Dermis microvascular lymphatic vessel endothelial cell (primary cell): Measurements from ENCODE around the gene RPL35. TPM values are rescaled to one million over a fixed set of nuclear protein-coding genes. Genes with fewer than 3 reads are reported as not detected.
"Not testable (repeated sequence)": the region's sequence is repeated elsewhere in the genome, so short reads cannot be mapped to it uniquely, and the experiment has no call there.

Experiments used
- DNase-seq, 2 donors: peaks; one replicate each; pipeline versions ENCODE4 v3.0.0 to v3.0.0-alpha.2; 2010; ENCODE audit warnings: low read depth in 2 of 2
- total RNA-seq: library from RNA; depleted of rRNA; stranded (reverse); fragments of >200 nt; gene quantifications from 2 replicates; pipeline ENCODE4 v1.2.1, GENCODE V29; 2014

The RPL35 gene
- total RNA-seq, 1 donor from 2014 or later: 1,670 TPM

GRCh38 chr9:124852829-124853531 lies 8.8 kb downstream of the RPL35 start, which contains the start of gene WDR38:
TSS of gene WDR38 (plus strand) at chr9:124853460. CDS start at chr9:124853532, 72 bp downstream.
- peak; percentile 50 to 78 for DNase-seq

GRCh38 chr9:124852121-124852828 lies 9.5 kb downstream of the RPL35 start:
- no peak for DNase-seq

- DNase-seq: peak in 1 of 2 donors; percentile 93
These were observed 12.0 kb downstream of the RPL35 start for GRCh38 chr9:124849801-124850200.

GRCh38 chr9:124846969-124847368 lies 14.8 kb downstream of the RPL35 start:
- DNase-seq: no peak

GRCh38 chr9:124846467-124846866 lies 15.3 kb downstream of the RPL35 start:
- not testable (repeated sequence) for DNase-seq

GRCh38 chr9:124844291-124844690 lies 17.5 kb downstream of the RPL35 start:
- DNase-seq: no peak

- DNase-seq: no peak
These were observed 18.2 kb downstream of the RPL35 start for GRCh38 chr9:124843456-124844034.

- DNase-seq: no peak
These were observed 20.5 kb downstream of the RPL35 start for GRCh38 chr9:124841075-124841821.

- no peak for DNase-seq
These were observed 21.4 kb downstream of the RPL35 start for GRCh38 chr9:124840300-124840833.

- peak in 1 of 2 donors; percentile 29 for DNase-seq
These were observed 22.0 kb downstream of the RPL35 start for GRCh38 chr9:124839612-124840299.

GRCh38 chr9:124838567-124839275 lies 23.0 kb downstream of the RPL35 start:
- not testable (repeated sequence) for DNase-seq

GRCh38 chr9:124838132-124838531 lies 23.6 kb downstream of the RPL35 start:
- not testable (repeated sequence) for DNase-seq

GRCh38 chr9:124835026-124835557 lies 26.7 kb downstream of the RPL35 start:
- peak; percentile 51 to 79 for DNase-seq

GRCh38 chr9:124834591-124834990 lies 27.2 kb downstream of the RPL35 start:
- DNase-seq: no peak

GRCh38 chr9:124831642-124832364 lies 30.0 kb downstream of the RPL35 start:
- DNase-seq: no peak

GRCh38 chr9:124830593-124830992 lies 31.2 kb downstream of the RPL35 start:
- DNase-seq: no peak

- DNase-seq: no peak
These were observed 32.5 kb downstream of the RPL35 start for GRCh38 chr9:124829334-124829669.

GRCh38 chr9:124828489-124829333 lies 33.0 kb downstream of the RPL35 start:
- DNase-seq: no peak
